ENCODE data around the gene CADPS.

Gene CADPS

GRCh38 chr3:62558549-62559112 is 316.6 kb downstream of the CADPS start:
- H3K9me3 Mint-ChIP-seq (ENCODE audit: low read depth) = no peaks in the 10 kb centered on the region
- H3K27me3 Mint-ChIP-seq = no peaks in the 10 kb centered on the region
- H3K36me3 Mint-ChIP-seq = no peaks in the 10 kb centered on the region
- no peaks in the 10 kb centered on the region for H3K4me1 Mint-ChIP-seq (ENCODE audit: low read depth)
- no peak overlapping the region for H3K4me3 Mint-ChIP-seq
- no peak overlapping the region for H3K27ac Mint-ChIP-seq

GRCh38 chr3:62557983-62558382 is 317.2 kb downstream of the CADPS start:
- no peaks in the 10 kb centered on the region for H3K27me3 Mint-ChIP-seq
- no peak overlapping the region for H3K4me3 Mint-ChIP-seq
- H3K27ac Mint-ChIP-seq = no peak overlapping the region
- H3K9me3 Mint-ChIP-seq (ENCODE audit: low read depth) = no peaks in the 10 kb centered on the region
- H3K36me3 Mint-ChIP-seq = no peaks in the 10 kb centered on the region
- no peaks in the 10 kb centered on the region for H3K4me1 Mint-ChIP-seq (ENCODE audit: low read depth)

- Mint-ChIP-seq H3K4me1 (ENCODE audit: low read depth) (no peaks in the 10 kb centered on the region), H3K36me3 (no peaks in the 10 kb centered on the region), H3K9me3 (ENCODE audit: low read depth) (no peaks in the 10 kb centered on the region), H3K27me3 (no peaks in the 10 kb centered on the region), H3K27ac (no peak overlapping the region), H3K4me3 (no peak overlapping the region)
These were observed 317.8 kb downstream of the CADPS start for GRCh38 chr3:62557450-62557849.

DNA sequence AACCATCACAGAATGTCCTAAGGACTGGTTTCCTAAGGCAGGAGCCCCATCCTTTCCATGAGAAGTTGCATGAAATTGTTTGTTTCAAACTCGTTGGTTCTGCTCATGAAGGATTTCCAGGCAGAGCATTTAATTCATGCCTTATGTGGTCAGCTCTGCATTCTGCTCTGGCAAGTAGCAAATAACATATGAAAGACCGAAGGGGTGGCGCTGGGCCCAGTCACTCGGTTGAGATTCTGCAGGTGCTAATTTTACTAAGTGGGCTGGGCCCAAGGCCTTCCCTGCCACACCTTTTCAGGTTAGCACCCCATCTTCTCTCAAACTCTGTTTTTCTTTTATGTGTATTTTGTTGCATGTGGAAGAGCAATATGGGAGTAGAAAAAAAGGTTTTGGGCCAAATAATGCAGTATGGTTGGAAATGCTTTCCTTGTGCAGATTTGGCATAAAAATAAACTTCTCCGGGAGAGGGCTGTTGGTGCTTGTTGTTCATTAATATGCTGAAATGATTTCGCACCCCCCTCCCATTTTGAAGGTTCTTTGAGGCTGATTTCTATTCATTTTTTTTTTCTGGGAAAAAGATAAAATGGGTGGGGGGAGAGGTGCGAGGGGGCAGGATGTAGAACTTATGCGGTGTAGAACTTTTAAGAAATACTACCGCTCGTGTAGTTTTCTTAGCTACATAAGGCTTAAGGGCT is 318.9 kb downstream of the CADPS start:
- peaks cover 4% of the 10 kb centered on the region for H3K27me3 Mint-ChIP-seq
- no peak overlapping the region for H3K27ac Mint-ChIP-seq
- H3K9me3 Mint-ChIP-seq (ENCODE audit: low read depth) = no peaks in the 10 kb centered on the region
- H3K4me3 Mint-ChIP-seq = no peak overlapping the region
- H3K36me3 Mint-ChIP-seq = no peaks in the 10 kb centered on the region
- no peaks in the 10 kb centered on the region for H3K4me1 Mint-ChIP-seq (ENCODE audit: low read depth)

DNA sequence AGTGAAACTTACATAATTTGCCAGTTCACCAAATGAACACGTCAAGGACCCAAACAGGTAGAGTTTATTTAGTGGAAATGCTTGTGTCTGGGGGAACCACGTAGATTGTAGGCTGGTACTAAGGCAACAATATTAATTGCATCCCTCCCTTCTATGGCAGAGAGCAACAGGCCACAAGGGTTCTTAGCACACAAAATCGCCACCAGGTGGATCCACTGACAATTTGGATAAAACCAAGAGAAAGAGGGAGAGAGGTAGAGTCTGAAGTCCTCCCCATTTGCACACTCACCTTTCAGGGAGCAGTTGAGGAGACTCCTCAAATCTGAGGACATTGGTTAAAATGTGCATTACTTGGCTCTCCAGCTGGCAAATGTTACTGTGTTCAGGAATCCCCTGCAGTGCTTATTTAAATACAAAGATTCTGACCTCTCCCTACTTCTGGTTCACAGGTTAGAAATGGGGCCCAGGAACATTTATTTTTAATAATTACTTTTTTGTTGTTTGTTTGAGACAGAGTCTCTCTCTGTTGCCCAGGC is 320.9 kb downstream of the CADPS start:
- Mint-ChIP-seq H3K27me3 (peaks cover 10% of the 10 kb centered on the region), H3K9me3 (ENCODE audit: low read depth) (no peaks in the 10 kb centered on the region), H3K27ac (no peak overlapping the region), H3K4me1 (ENCODE audit: low read depth) (no peaks in the 10 kb centered on the region), H3K36me3 (no peaks in the 10 kb centered on the region), H3K4me3 (no peak overlapping the region)

GRCh38 chr3:62553811-62554210 is 321.4 kb downstream of the CADPS start:
- peaks cover 11% of the 10 kb centered on the region for H3K27me3 Mint-ChIP-seq
- no peaks in the 10 kb centered on the region for H3K9me3 Mint-ChIP-seq (ENCODE audit: low read depth)
- H3K27ac Mint-ChIP-seq = no peak overlapping the region
- H3K36me3 Mint-ChIP-seq = no peaks in the 10 kb centered on the region
- no peak overlapping the region for H3K4me3 Mint-ChIP-seq
- no peaks in the 10 kb centered on the region for H3K4me1 Mint-ChIP-seq (ENCODE audit: low read depth)

DNA sequence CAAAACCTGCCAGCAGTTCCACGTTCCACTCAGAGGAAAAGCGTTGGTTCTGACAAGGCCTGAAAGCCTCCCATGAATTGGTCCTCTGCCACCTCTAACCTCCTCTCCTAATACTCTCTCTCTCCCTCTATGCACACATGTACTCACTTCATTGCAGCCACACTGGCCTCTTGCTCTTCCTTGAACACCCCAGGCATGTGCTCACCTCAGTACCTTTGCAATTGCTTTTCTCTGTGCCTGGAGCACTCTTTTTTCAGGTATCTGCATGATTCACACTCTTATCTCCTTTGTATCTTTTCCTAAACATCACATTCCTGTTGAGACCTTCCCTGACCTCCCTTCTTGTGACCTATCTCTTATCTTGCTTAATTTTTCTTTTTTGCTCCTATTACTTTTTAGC is 323.7 kb downstream of the CADPS start:
- Mint-ChIP-seq H3K36me3 (no peaks in the 10 kb centered on the region), H3K27me3 (peaks cover 15% of the 10 kb centered on the region), H3K27ac (no peak overlapping the region), H3K9me3 (ENCODE audit: low read depth) (no peaks in the 10 kb centered on the region), H3K4me3 (no peak overlapping the region), H3K4me1 (ENCODE audit: low read depth) (no peaks in the 10 kb centered on the region)

DNA sequence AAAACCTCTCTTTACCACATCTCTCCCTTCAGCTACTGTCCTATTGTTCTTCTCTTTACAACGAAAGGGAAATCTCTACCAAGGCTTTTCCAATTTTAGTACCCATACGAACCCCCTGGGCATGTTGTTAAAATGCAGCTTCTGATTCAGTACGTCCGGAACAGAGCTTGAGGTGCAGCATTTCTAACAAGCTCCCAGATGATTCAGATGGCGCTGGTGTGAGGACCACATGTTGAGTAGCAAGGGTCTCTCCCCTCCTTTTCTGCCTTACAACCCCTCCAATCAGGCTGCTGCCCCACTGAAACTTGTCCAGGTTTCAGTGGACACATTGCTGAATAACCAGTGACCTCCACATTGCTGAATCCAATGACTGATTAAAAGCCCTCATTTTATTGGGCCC is 324.8 kb downstream of the CADPS start:
- Mint-ChIP-seq H3K36me3 (no peaks in the 10 kb centered on the region), H3K27me3 (peaks cover 15% of the 10 kb centered on the region), H3K9me3 (ENCODE audit: low read depth) (no peaks in the 10 kb centered on the region), H3K4me3 (no peak overlapping the region), H3K27ac (no peak overlapping the region), H3K4me1 (ENCODE audit: low read depth) (no peaks in the 10 kb centered on the region)

DNA sequence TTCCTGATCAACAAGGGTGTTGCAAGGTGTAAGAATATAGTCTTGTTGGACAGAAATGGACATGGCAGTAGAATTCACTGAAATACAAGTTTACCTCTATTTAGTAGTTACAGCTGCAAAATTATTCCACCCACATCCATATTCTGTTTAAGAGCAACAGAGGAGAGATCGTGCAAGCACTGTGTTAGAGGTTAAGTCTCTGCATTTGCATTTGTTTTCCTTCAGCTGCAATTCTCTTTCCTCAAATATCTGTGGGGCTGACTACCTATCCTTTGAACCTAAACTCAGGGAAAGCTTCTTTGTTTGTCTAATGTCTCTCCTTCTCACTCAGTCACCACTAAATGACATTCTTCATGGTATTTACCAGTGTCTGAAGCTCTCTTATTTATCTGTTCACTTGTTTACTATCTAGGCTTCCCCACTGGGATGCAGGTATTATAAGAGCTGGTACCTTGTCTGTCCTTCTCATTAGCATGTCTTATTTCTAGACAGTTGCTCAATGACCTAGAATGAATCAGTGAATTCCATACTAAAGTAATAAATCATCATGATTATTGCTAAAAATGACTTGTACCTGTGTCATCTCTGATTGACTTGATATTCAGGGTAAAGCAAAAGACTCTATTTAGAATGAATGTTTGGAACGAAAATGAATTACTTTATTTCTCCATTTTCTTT is 326.5 kb downstream of the CADPS start:
- no peak overlapping the region for H3K27ac Mint-ChIP-seq
- H3K36me3 Mint-ChIP-seq = no peaks in the 10 kb centered on the region
- H3K4me3 Mint-ChIP-seq = no peak overlapping the region

GRCh38 chr3:62546266-62546665 is 328.9 kb downstream of the CADPS start:
- no peak overlapping the region for H3K4me3 Mint-ChIP-seq
- H3K27ac Mint-ChIP-seq = no peak overlapping the region
- no peaks in the 10 kb centered on the region for H3K9me3 Mint-ChIP-seq (ENCODE audit: low read depth)
- no peaks in the 10 kb centered on the region for H3K4me1 Mint-ChIP-seq (ENCODE audit: low read depth)
- peaks cover 13% of the 10 kb centered on the region for H3K27me3 Mint-ChIP-seq
- H3K36me3 Mint-ChIP-seq = no peaks in the 10 kb centered on the region

More for the DNA sequence above, 326.5 kb downstream of the CADPS start:
- no peaks in the 10 kb centered on the region for H3K4me1 Mint-ChIP-seq (ENCODE audit: low read depth)
- no peaks in the 10 kb centered on the region for H3K9me3 Mint-ChIP-seq (ENCODE audit: low read depth)
- peaks cover 17% of the 10 kb centered on the region for H3K27me3 Mint-ChIP-seq

GRCh38 chr3:62542185-62542584 is 333.0 kb downstream of the CADPS start:
- no peak overlapping the region for H3K4me3 Mint-ChIP-seq
- no peaks in the 10 kb centered on the region for H3K36me3 Mint-ChIP-seq
- H3K9me3 Mint-ChIP-seq (ENCODE audit: low read depth) = no peaks in the 10 kb centered on the region
- no peak overlapping the region for H3K27ac Mint-ChIP-seq
- peaks cover 5% of the 10 kb centered on the region for H3K27me3 Mint-ChIP-seq
- H3K4me1 Mint-ChIP-seq (ENCODE audit: low read depth) = no peaks in the 10 kb centered on the region

DNA sequence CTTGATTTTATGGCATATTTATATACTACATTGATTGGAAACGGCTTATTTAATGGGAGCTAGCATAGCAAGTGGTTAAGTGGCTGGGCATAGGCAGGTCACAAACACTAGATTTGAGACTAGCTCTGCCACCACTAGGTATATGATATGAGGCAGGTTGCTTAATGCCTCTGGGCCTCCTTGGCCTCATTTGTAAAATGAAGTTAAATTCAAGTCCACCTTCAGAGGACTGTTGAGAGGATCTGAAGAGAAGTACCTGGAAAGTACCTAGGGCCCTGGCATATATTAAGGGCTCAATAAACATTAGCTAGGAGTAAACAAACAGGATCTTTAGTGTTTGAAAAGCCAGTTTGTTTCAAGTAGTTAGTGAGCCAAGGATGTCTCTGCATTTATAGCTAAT is 335.5 kb downstream of the CADPS start:
- Mint-ChIP-seq H3K36me3 (no peaks in the 10 kb centered on the region), H3K27ac (no peak overlapping the region), H3K4me3 (no peak overlapping the region), H3K27me3 (peaks cover 4% of the 10 kb centered on the region), H3K4me1 (ENCODE audit: low read depth) (no peaks in the 10 kb centered on the region), H3K9me3 (ENCODE audit: low read depth) (no peaks in the 10 kb centered on the region)

GRCh38 chr3:62538691-62539356 is 336.4 kb downstream of the CADPS start:
- Mint-ChIP-seq H3K4me3 (no peak overlapping the region), H3K27me3 (peaks cover 2% of the 10 kb centered on the region), H3K36me3 (no peaks in the 10 kb centered on the region), H3K27ac (no peak overlapping the region), H3K4me1 (ENCODE audit: low read depth) (no peaks in the 10 kb centered on the region), H3K9me3 (ENCODE audit: low read depth) (no peaks in the 10 kb centered on the region)

GRCh38 chr3:62534326-62534725 is 340.9 kb downstream of the CADPS start:
- Mint-ChIP-seq H3K27me3 (no peaks in the 10 kb centered on the region), H3K4me1 (ENCODE audit: low read depth) (no peaks in the 10 kb centered on the region), H3K4me3 (no peak overlapping the region), H3K27ac (no peak overlapping the region), H3K36me3 (no peaks in the 10 kb centered on the region), H3K9me3 (ENCODE audit: low read depth) (no peaks in the 10 kb centered on the region)

DNA sequence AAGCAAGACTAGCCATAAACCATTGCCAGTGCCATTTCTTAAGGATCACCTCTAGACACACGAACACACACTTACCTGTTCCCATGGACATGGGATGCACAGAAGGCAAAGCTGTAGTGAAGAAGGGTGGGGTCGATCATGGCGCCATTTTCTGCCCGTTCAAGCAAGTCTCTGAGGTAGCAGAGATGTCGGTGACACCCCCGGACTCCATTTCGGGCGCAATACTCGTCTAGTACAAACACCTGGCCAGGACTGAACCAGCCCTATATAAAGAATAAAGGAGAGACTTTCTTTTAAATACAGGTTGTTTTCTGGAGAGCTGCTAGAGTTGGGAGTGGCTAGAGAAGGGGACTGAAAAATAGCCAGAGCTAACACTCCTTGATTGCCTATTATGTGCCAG is 342.4 kb downstream of the CADPS start:
- H3K27ac Mint-ChIP-seq = no peak overlapping the region
- no peaks in the 10 kb centered on the region for H3K4me1 Mint-ChIP-seq (ENCODE audit: low read depth)
- no peaks in the 10 kb centered on the region for H3K9me3 Mint-ChIP-seq (ENCODE audit: low read depth)
- no peaks in the 10 kb centered on the region for H3K36me3 Mint-ChIP-seq
- H3K4me3 Mint-ChIP-seq = no peak overlapping the region
- no peaks in the 10 kb centered on the region for H3K27me3 Mint-ChIP-seq
